Measurements from ENCODE around the gene TRAF3IP1.
"Not testable (repeated sequence)": the region's sequence is repeated elsewhere in the genome, so short reads cannot be mapped to it uniquely, and the experiment has no call there.

DNA sequence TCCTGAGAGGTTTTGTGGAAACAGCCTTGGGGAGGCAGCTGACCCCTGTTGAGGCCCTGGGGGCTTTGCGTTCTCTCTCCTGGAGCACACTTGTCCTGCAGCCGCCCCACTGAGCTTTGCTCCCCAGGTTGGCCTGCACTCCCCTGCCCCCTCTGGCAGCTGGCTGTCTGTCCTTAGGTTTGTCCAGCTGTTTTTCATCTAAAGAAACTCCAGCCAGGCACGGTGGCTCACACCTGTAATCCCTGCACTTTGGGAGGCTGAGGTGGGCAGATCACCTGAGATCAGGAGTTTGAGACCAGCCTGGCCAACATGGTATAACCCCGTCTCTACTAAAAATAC lies 84.9 kb downstream of the TRAF3IP1 start:
- not testable (repeated sequence) for TF ChIP-seq POLR2A (IDR thresholded peaks at IDR 0.05; ENCODE audit: low read depth, low read length); SPI1 (IDR thresholded peaks at IDR 0.05; ENCODE audit: low read depth, low read length); TAF1 (IDR thresholded peaks at IDR 0.05; ENCODE audit: low read depth, low read length); POLR2AphosphoS5 (IDR thresholded peaks at IDR 0.05; ENCODE audit: low read depth, low read length); PAX5 (IDR thresholded peaks at IDR 0.05; ENCODE audit: insufficient read depth, low read length, severe bottlenecking); POU2F2 (IDR thresholded peaks at IDR 0.05; ENCODE audit: low read depth, low read length)
